Bone marrow (tissue), 2 donors: Measurements from ENCODE around the gene CYP11A1.
A peak's percentile ranks its signal among the peaks of the same experiment; 100 is the strongest.

Experiments
- DNase-seq, 2 donors: peaks; one replicate each; lab custom pipeline; 2025; lab: John Stamatoyannopoulos, UW

The CYP11A1 gene

DNA sequence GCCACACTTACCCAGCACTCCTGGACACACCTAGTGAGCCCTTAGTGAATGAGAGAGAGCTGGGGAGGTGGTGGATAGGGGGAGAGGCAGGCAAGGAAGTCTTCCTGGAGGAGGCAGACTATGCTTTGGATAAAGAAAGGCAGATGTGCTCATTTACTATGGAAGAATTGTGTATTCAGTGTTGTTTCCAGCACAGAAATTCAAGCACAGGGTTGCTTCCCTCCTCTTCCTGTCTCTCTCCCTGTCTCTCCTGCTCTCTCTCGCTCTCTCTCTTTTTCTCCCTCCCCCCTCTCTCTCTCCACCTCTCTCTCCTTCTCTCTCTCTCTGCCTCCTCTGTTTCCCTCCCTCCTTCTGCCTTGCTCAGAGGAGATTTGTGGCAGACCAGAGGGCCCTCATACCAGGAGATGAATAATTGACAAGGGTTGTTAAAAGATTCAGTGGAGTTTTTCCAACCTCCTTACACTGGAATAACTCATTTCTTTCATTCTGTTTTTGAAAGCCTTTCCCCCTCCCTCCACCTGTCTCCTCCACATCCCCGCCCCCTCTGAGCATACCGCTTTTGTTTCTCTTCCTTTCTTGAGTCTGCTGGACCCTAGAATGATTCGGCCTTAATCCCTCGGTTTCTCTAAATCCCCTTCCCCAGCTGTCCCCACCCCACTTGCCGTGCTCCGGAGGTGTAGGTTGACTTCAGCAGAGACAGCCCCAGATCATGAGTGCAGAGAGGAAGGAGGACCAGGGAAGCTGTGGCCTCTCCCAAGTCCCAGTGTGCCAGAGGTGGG, 65.7 kb downstream of the CYP11A1 start:
- no peak for DNase-seq

GRCh38 chr15:74300057-74300795, 67.2 kb downstream of the CYP11A1 start:
- no peak for DNase-seq

- DNase-seq: no peak
Measured at GRCh38 chr15:74297887-74298286, 69.6 kb downstream of the CYP11A1 start.

DNA sequence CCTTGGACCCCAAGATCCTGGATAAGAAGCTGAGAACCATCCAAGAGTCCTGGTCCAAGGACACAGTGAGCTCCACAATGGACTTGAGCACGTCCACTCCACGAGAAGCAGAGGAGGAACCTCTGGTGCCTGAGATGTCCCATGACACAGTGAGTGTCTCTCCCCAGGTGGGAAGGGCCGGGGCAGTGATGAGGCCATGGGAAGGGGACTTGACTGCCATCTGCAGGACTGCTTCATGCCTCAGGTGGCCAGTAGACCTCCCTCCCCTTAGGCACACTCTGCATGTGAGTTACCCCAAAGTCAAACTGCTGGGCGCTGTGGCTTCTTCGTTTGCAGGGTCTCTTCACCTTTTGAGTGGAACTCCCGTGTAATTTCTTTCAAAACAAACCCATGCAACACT, 71.6 kb downstream of the CYP11A1 start:
- DNase-seq: no peak

DNA sequence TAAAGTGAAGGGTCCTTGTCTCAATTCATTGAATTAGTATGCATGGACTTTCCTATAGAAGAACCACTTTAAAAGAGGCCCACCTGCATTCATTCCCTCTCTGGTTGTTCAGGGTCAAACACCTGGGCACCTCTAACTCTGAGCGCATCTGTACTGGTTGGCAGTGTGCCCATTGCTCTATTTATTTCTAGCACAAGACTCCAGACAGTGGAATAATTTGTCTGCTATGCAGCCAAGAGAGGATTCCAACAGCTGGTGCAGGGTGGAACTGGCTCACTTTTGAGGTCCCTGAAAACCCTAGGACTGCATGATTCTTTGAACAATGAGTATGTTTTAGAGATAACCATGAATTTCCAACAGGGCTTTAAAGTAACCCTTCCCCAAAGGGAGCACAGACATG, 73.4 kb downstream of the CYP11A1 start:
- no peak for DNase-seq

- no peak for DNase-seq
Measured at GRCh38 chr15:74293021-74293810, 74.2 kb downstream of the CYP11A1 start.

DNA sequence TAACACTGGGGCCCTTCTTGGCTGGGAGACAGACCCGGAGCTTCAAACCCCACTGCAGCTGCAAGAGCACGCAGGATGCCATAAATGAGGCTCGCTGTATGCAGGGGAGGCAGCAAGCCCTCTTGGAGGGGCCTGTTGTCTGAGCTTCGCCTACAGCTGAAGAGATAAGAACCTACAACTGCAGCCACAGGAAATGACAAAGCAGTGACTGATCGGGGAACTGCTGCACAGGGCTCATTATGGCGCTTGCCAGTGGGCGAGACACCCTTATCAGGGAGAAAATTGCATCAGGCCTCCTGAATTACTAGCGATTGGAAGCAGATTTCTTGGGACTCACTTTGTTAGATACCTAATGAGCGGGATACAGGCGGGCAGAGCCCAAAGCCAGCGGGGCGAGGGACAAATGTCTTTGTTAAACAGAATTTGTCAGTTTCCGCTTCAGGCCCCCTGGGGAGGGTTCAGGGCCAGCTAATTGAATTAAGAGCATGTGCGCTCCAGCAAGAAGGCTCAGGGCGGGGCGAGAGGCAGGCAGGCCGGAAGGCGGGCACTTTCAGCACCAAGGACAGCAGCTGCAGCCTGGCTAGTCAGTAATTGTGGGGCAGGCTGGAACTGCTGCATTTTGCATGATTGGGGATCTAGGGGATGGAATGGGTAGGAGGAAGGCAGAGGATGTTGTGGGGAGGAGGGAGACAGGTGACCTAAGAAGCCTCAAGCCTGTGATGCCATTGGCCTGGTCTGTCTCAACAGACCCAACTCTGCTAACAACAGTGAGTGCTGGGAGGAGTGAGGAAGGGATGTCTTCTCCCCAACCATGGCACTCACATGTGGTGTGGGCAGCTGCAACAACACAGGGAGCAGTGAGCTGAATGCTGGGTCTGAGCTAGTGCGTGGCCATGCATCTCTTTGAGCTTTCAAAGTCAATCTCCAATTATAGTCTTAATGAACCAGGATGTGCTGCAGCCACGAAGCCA, 76.1 kb downstream of the CYP11A1 start:
- DNase-seq: peak; percentile 4 to 12

DNA sequence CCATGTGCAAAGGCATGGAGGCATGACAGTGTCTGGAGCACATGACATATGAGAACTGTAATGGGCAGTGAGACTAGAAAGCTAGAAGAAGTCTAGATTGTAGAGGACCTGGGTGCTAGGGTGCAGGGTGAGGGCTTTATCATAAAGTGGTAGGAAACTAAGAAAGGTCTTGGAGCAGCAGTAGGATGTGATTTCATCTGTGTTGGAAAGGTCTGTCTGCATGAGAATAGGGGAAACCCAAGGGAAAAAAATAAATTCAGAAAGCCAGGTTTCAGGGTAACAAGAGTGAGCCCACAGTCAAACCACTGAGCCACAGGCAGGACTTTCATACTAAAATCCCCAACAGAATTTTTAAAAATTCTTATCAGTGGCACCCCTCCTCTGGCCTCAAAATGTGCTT, 76.8 kb downstream of the CYP11A1 start:
- no peak for DNase-seq

DNA sequence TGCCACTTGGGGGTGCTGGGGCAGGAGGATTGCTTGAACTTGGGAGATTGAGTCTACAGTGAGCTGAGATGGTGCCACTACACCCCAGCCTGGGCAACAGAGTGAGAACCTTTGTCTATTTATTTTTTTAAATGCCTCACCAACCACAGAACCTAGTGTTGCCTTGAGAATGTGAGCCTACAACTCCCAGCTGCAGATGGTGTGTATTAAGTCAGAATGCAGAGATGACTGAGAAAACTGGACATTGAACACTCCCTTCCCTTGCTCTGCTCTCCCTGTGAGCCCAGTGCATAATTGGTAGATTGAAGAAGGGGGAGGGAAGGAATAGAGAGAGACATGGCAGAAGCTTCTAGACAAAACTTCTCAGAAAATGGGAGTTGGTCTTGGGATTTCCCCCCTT, 77.8 kb downstream of the CYP11A1 start:
- DNase-seq: no peak
